Gastroesophageal sphincter (tissue), 3 donors: ENCODE measurements around the gene PLA2G2A.

ENCODE experiments used
- CTCF ChIP-seq, 4 experiments: fragments of 200-600 bp in 2 of 4; fragments of 450-650 bp in 2 of 4; sonication (generic) in 1 of 4; IDR thresholded peaks; one replicate each; pipeline ENCODE4 v1.5.1; 2017 to 2019; ENCODE audit warnings: antibody characterized with exemption in 4 of 4, mild to moderate bottlenecking in 2 of 4, moderate library complexity in 2 of 4
- EP300 ChIP-seq: sonication (generic); formaldehyde crosslinking; IDR thresholded peaks from one replicate; pipeline ENCODE4 v1.6.1; 2017; ENCODE audit warnings: antibody characterized with exemption, mild to moderate bottlenecking
- POLR2A ChIP-seq, 2 donors: fragments of 450-650 bp; IDR thresholded peaks; one replicate each; pipeline ENCODE4 v1.6.1; 2017; ENCODE audit warnings: antibody characterized with exemption in 2 of 2, mild to moderate bottlenecking in 2 of 2, moderate library complexity in 1 of 2

- TF ChIP-seq CTCF (IDR thresholded peaks at IDR 0.05) (no peak), EP300 (no peak), POLR2A (IDR thresholded peaks at IDR 0.05) (no peak)
Measured at GRCh38 chr1:19976317-19977003, 3.0 kb downstream of the PLA2G2A start.
